Neural progenitor cell (in vitro differentiated cells): ENCODE results near the gene AUTS2. TPM values are rescaled to one million over a fixed set of nuclear protein-coding genes. Genes with fewer than 3 reads are reported as not detected.

Experiments
- DNase-seq: peaks from one replicate; pipeline ENCODE4 v3.0.0-alpha.2; 2016; ENCODE audit warnings: low spot score
- H2AFZ ChIP-seq: fragments of 200-600 bp; sonication (generic); replicated peaks from 2 replicates; pipeline ENCODE4 v1.6.1; 2016; ENCODE audit warnings: antibody characterized with exemption
- H3F3A ChIP-seq: fragments of 200-600 bp; sonication (generic); 2 replicates; pipeline ENCODE4 v1.6.1; 2016; ENCODE audit warnings: antibody characterized with exemption, low read depth
- H3K27ac ChIP-seq: fragments of 200-600 bp; sonication (generic); 2 replicates; pipeline ENCODE4 v1.5.1; 2016; ENCODE audit warnings: mild to moderate bottlenecking
- H3K27me3 ChIP-seq: fragments of 200-600 bp; sonication (generic); 2 replicates; pipeline ENCODE4 v1.6.1; 2016; ENCODE audit warnings: mild to moderate bottlenecking, moderate library complexity
- H3K36me3 ChIP-seq: fragments of 200-600 bp; sonication (generic); 2 replicates; pipeline ENCODE4 v1.5.1; 2016
- H3K4me1 ChIP-seq: fragments of 200-600 bp; sonication (generic); 2 replicates; pipeline ENCODE4 v1.6.1; 2016; ENCODE audit warnings: mixed run types
- H3K4me2 ChIP-seq: fragments of 200-600 bp; sonication (generic); 2 replicates; pipeline ENCODE4 v1.6.1; 2016
- H3K4me3 ChIP-seq: fragments of 200-600 bp; sonication (generic); 2 replicates; pipeline ENCODE4 v1.5.1; 2016
- H3K79me2 ChIP-seq: fragments of 200-600 bp; sonication (generic); 2 replicates; pipeline ENCODE4 v1.6.1; 2016; ENCODE audit warnings: low read depth
- H3K9ac ChIP-seq: fragments of 200-600 bp; sonication (generic); 2 replicates; pipeline ENCODE4 v1.6.1; 2016
- H3K9me3 ChIP-seq: fragments of 200-600 bp; sonication (generic); 2 replicates; pipeline ENCODE4 v1.5.1; 2016; ENCODE audit warnings: low read depth
- H4K20me1 ChIP-seq: fragments of 200-600 bp; sonication (generic); 2 replicates; pipeline ENCODE4 v1.6.1; 2016; ENCODE audit warnings: low read depth
- H3K27ac Mint-ChIP-seq: 3 replicates; pipeline ENCODE4 v1.8.0; 2021; ENCODE audit warnings: mixed read lengths
- H3K27me3 Mint-ChIP-seq: 2 replicates; pipeline ENCODE4 v1.8.0; 2022; ENCODE audit warnings: low read depth, mild to moderate bottlenecking, inconsistent platforms, moderate library complexity, mixed read lengths; ENCODE audit not compliant: insufficient read depth
- H3K36me3 Mint-ChIP-seq: 3 replicates; pipeline ENCODE4 v1.8.0; 2021; ENCODE audit warnings: mixed read lengths
- H3K4me1 Mint-ChIP-seq: 3 replicates; pipeline ENCODE4 v1.8.0; 2021; ENCODE audit warnings: mixed read lengths
- H3K4me3 Mint-ChIP-seq: 3 replicates; pipeline ENCODE4 v1.8.0; 2021; ENCODE audit warnings: mild to moderate bottlenecking, moderate library complexity, mixed read lengths
- H3K9me3 Mint-ChIP-seq: 3 replicates; pipeline ENCODE4 v1.8.0; 2020; ENCODE audit warnings: mixed read lengths
- CTCF ChIP-seq: fragments of 200-600 bp; sonication (generic); IDR thresholded peaks from 2 replicates; pipeline ENCODE4 v1.5.1; 2017; ENCODE audit warnings: antibody characterized with exemption, mild to moderate bottlenecking
- EZH2 ChIP-seq: fragments of 200-600 bp; sonication (generic); IDR thresholded peaks from 2 replicates; pipeline ENCODE4 v1.6.1; 2017; ENCODE audit warnings: antibody characterized with exemption, mild to moderate bottlenecking, moderate library complexity
- EZH2phosphoT487 ChIP-seq: fragments of 200-600 bp; sonication (generic); IDR thresholded peaks from 2 replicates; pipeline ENCODE4 v1.6.1; 2017; ENCODE audit warnings: antibody characterized with exemption
- total RNA-seq: library from RNA; depleted of rRNA; stranded (reverse); fragments of >200 nt; gene quantifications from 2 replicates; pipeline ENCODE4 v1.2.3, GENCODE V29; 2015; ENCODE audit warnings: low replicate concordance

The AUTS2 gene
- total RNA-seq, 1 donor from 2014 or later, result 50.0 TPM

GRCh38 chr7:69698109-69698825 is 100.0 kb downstream of the AUTS2 start:
- no peak for DNase-seq
- H3K9me3 Mint-ChIP-seq, result peaks cover 4% of the 10 kb centered on the region
- no peak overlapping the region for H3K27ac Mint-ChIP-seq
- H3K36me3 Mint-ChIP-seq, result peaks cover 2% of the 10 kb centered on the region
- H3F3A ChIP-seq, result no peaks in the 10 kb centered on the region
- no peak overlapping the region for H2AFZ ChIP-seq
- peaks cover 25% of the 10 kb centered on the region for H3K4me1 Mint-ChIP-seq
- peaks cover 15% of the 10 kb centered on the region for H3K4me1 ChIP-seq
- H3K4me2 ChIP-seq, result no peak overlapping the region
- H3K36me3 ChIP-seq, result no peaks in the 10 kb centered on the region
- H3K4me3 Mint-ChIP-seq, result no peak overlapping the region
- peaks cover 11% of the 10 kb centered on the region for H4K20me1 ChIP-seq
- no peaks in the 10 kb centered on the region for H3K9me3 ChIP-seq
- no peak overlapping the region for H3K27ac ChIP-seq
- H3K27me3 ChIP-seq, result no peaks in the 10 kb centered on the region
- H3K79me2 ChIP-seq, result no peaks in the 10 kb centered on the region
- H3K4me3 ChIP-seq, result no peak overlapping the region
- no peak overlapping the region for H3K9ac ChIP-seq
- TF ChIP-seq EZH2phosphoT487 (no peak), CTCF (no peak), EZH2 (no peak)
- H3K27me3 Mint-ChIP-seq, result no peaks in the 10 kb centered on the region

GRCh38 chr7:69699931-69700330 is 101.7 kb downstream of the AUTS2 start:
- Histone ChIP-seq H3K4me2 (no peak overlapping the region), H3K4me1 (peaks cover 15% of the 10 kb centered on the region), H3K9me3 (no peaks in the 10 kb centered on the region), H3K79me2 (no peaks in the 10 kb centered on the region), H3K36me3 (no peaks in the 10 kb centered on the region), H3K4me3 (no peak overlapping the region), H2AFZ (no peak overlapping the region), H3K27ac (no peak overlapping the region), H3K27me3 (no peaks in the 10 kb centered on the region), H3F3A (no peaks in the 10 kb centered on the region), H3K9ac (no peak overlapping the region), H4K20me1 (peaks cover 7% of the 10 kb centered on the region)
- Mint-ChIP-seq H3K27me3 (peaks cover 5% of the 10 kb centered on the region), H3K4me1 (peaks cover 27% of the 10 kb centered on the region), H3K36me3 (peaks cover 2% of the 10 kb centered on the region), H3K9me3 (peaks cover 4% of the 10 kb centered on the region), H3K27ac (no peak overlapping the region), H3K4me3 (no peak overlapping the region)
- no peak for DNase-seq
- TF ChIP-seq EZH2phosphoT487 (no peak), CTCF (no peak), EZH2 (no peak)

GRCh38 chr7:69700331-69700730 is 102.1 kb downstream of the AUTS2 start:
- TF ChIP-seq EZH2 (no peak), EZH2phosphoT487 (no peak), CTCF (no peak)
- Mint-ChIP-seq H3K4me3 (no peak overlapping the region), H3K27me3 (peaks cover 5% of the 10 kb centered on the region), H3K27ac (no peak overlapping the region), H3K9me3 (peaks cover 4% of the 10 kb centered on the region), H3K4me1 (peaks cover 27% of the 10 kb centered on the region), H3K36me3 (peaks cover 2% of the 10 kb centered on the region)
- H3K79me2 ChIP-seq, result no peaks in the 10 kb centered on the region
- H3K9ac ChIP-seq, result no peak overlapping the region
- H3K4me2 ChIP-seq, result no peak overlapping the region
- peaks cover 15% of the 10 kb centered on the region for H3K4me1 ChIP-seq
- no peaks in the 10 kb centered on the region for H3K27me3 ChIP-seq
- H2AFZ ChIP-seq, result no peak overlapping the region
- no peak overlapping the region for H3K27ac ChIP-seq
- no peak overlapping the region for H3K4me3 ChIP-seq
- DNase-seq, result no peak
- no peaks in the 10 kb centered on the region for H3K36me3 ChIP-seq
- no peaks in the 10 kb centered on the region for H3F3A ChIP-seq
- no peaks in the 10 kb centered on the region for H3K9me3 ChIP-seq
- H4K20me1 ChIP-seq, result peaks cover 7% of the 10 kb centered on the region
